ENCODE results near the gene DSC1.
A peak's percentile ranks its signal among the peaks of the same experiment; 100 is the strongest.

The DSC1 gene

GRCh38 chr18:31162825-31163435 is at the start of gene DSC1:
DSC1 (minus strand) TSS chr18:31162856; CDS start chr18:31162594, 262 bp downstream.
- DNase-seq (no peak), ATAC-seq (replicated peaks) (no peak)
- peaks cover 0 to 3% of the 10 kb centered on the region in 2 donors for H3K9me3 Mint-ChIP-seq
- no peak within 1 kb of the TSS for H3K27ac Mint-ChIP-seq
- no peak within 1 kb of the TSS for H3K4me3 Mint-ChIP-seq
- H3K36me3 Mint-ChIP-seq, result no peaks in the 10 kb centered on the region
- H3K4me1 Mint-ChIP-seq, result no peaks in the 10 kb centered on the region
- H3K27me3 Mint-ChIP-seq, result no peaks in the 10 kb centered on the region

GRCh38 chr18:31211047-31211446 is 48.4 kb upstream of the DSC1 start:
- no peak overlapping the region for H3K4me3 Mint-ChIP-seq
- H3K36me3 Mint-ChIP-seq, result no peaks in the 10 kb centered on the region
- DNase-seq, result no peak
- no peak overlapping the region for H3K27ac Mint-ChIP-seq
- peaks cover 4 to 6% of the 10 kb centered on the region in 2 donors for H3K9me3 Mint-ChIP-seq
- peaks cover 4 to 8% of the 10 kb centered on the region in 2 donors for H3K4me1 Mint-ChIP-seq
- no peak for ATAC-seq (replicated peaks)
- H3K27me3 Mint-ChIP-seq, result no peaks in the 10 kb centered on the region

- peaks cover 4 to 8% of the 10 kb centered on the region in 2 donors for H3K4me1 Mint-ChIP-seq
- DNase-seq, result no peak
These were observed 46.4 kb upstream of the DSC1 start for GRCh38 chr18:31209041-31209440.

GRCh38 chr18:31207391-31207790 is 44.7 kb upstream of the DSC1 start:
- H3K4me1 Mint-ChIP-seq, result peaks cover 4 to 8% of the 10 kb centered on the region in 2 donors
- peaks cover 0 to 6% of the 10 kb centered on the region in 2 donors for H3K27me3 Mint-ChIP-seq
- DNase-seq, result no peak
- H3K27ac Mint-ChIP-seq, result no peak overlapping the region
- no peaks in the 10 kb centered on the region for H3K36me3 Mint-ChIP-seq
- H3K9me3 Mint-ChIP-seq, result peaks cover 0 to 5% of the 10 kb centered on the region in 2 donors
- H3K4me3 Mint-ChIP-seq, result no peak overlapping the region
- ATAC-seq (replicated peaks), result no peak

More at GRCh38 chr18:31209041-31209440, 46.4 kb upstream of the DSC1 start:
- H3K27me3 Mint-ChIP-seq, result peaks cover 0 to 6% of the 10 kb centered on the region in 2 donors
- ATAC-seq (replicated peaks), result no peak
- H3K9me3 Mint-ChIP-seq, result peaks cover 0 to 5% of the 10 kb centered on the region in 2 donors
- no peak overlapping the region for H3K27ac Mint-ChIP-seq
- H3K4me3 Mint-ChIP-seq, result no peak overlapping the region
- no peaks in the 10 kb centered on the region for H3K36me3 Mint-ChIP-seq

GRCh38 chr18:31206787-31207381 is 44.2 kb upstream of the DSC1 start:
- Mint-ChIP-seq H3K27ac (no peak overlapping the region), H3K4me1 (peaks cover 4 to 8% of the 10 kb centered on the region in 2 donors), H3K4me3 (no peak overlapping the region), H3K36me3 (no peaks in the 10 kb centered on the region), H3K27me3 (peaks cover 0 to 6% of the 10 kb centered on the region in 2 donors), H3K9me3 (peaks cover 0 to 5% of the 10 kb centered on the region in 2 donors)
- ATAC-seq (replicated peaks) (peak; percentile 81 to 89), DNase-seq (peak; percentile 16)

GRCh38 chr18:31206071-31206470 is 43.4 kb upstream of the DSC1 start:
- ATAC-seq (replicated peaks) (no peak), DNase-seq (no peak)
- peaks cover 0 to 5% of the 10 kb centered on the region in 2 donors for H3K9me3 Mint-ChIP-seq
- peaks cover 0 to 6% of the 10 kb centered on the region in 2 donors for H3K27me3 Mint-ChIP-seq
- H3K4me3 Mint-ChIP-seq, result no peak overlapping the region
- H3K36me3 Mint-ChIP-seq, result no peaks in the 10 kb centered on the region
- peaks cover 4 to 8% of the 10 kb centered on the region in 2 donors for H3K4me1 Mint-ChIP-seq
- no peak overlapping the region for H3K27ac Mint-ChIP-seq

- ATAC-seq (replicated peaks) (no peak), DNase-seq (no peak)
- peaks cover 0 to 3% of the 10 kb centered on the region in 2 donors for H3K9me3 Mint-ChIP-seq
- H3K36me3 Mint-ChIP-seq, result no peaks in the 10 kb centered on the region
- no peak overlapping the region for H3K27ac Mint-ChIP-seq
- H3K27me3 Mint-ChIP-seq, result peaks cover 0 to 6% of the 10 kb centered on the region in 2 donors
- H3K4me1 Mint-ChIP-seq, result peaks cover 4 to 8% of the 10 kb centered on the region in 2 donors
- H3K4me3 Mint-ChIP-seq, result no peak overlapping the region
These were observed 42.6 kb upstream of the DSC1 start for GRCh38 chr18:31205273-31205672.

GRCh38 chr18:31204833-31205232 is 42.2 kb upstream of the DSC1 start:
- peaks cover 0 to 6% of the 10 kb centered on the region in 2 donors for H3K27me3 Mint-ChIP-seq
- DNase-seq (no peak), ATAC-seq (replicated peaks) (no peak)
- H3K36me3 Mint-ChIP-seq, result no peaks in the 10 kb centered on the region
- peaks cover 0 to 3% of the 10 kb centered on the region in 2 donors for H3K9me3 Mint-ChIP-seq
- no peak overlapping the region for H3K4me3 Mint-ChIP-seq
- peaks cover 4 to 8% of the 10 kb centered on the region in 2 donors for H3K4me1 Mint-ChIP-seq
- H3K27ac Mint-ChIP-seq, result no peak overlapping the region

- no peak for ATAC-seq (replicated peaks)
- Mint-ChIP-seq H3K36me3 (no peaks in the 10 kb centered on the region), H3K4me1 (peaks cover 4 to 8% of the 10 kb centered on the region in 2 donors), H3K27ac (no peak overlapping the region), H3K9me3 (peaks cover 0 to 3% of the 10 kb centered on the region in 2 donors), H3K27me3 (peaks cover 0 to 6% of the 10 kb centered on the region in 2 donors), H3K4me3 (no peak overlapping the region)
- no peak for DNase-seq
These were observed 41.5 kb upstream of the DSC1 start for GRCh38 chr18:31204166-31204565.

- peaks cover 4 to 8% of the 10 kb centered on the region in 2 donors for H3K4me1 Mint-ChIP-seq
- no peaks in the 10 kb centered on the region for H3K36me3 Mint-ChIP-seq
These were observed 41.1 kb upstream of the DSC1 start for GRCh38 chr18:31203794-31204148.

GRCh38 chr18:31203096-31203793 is 40.6 kb upstream of the DSC1 start:
- Mint-ChIP-seq H3K36me3 (no peaks in the 10 kb centered on the region), H3K4me1 (peaks cover 4 to 8% of the 10 kb centered on the region in 2 donors), H3K27me3 (peaks cover 0 to 6% of the 10 kb centered on the region in 2 donors), H3K9me3 (peaks cover 0 to 3% of the 10 kb centered on the region in 2 donors), H3K4me3 (no peak overlapping the region), H3K27ac (no peak overlapping the region)
- no peak for ATAC-seq (replicated peaks)
- no peak for DNase-seq

More at GRCh38 chr18:31203794-31204148, 41.1 kb upstream of the DSC1 start:
- DNase-seq, result no peak
- H3K27ac Mint-ChIP-seq, result no peak overlapping the region
- H3K27me3 Mint-ChIP-seq, result peaks cover 0 to 6% of the 10 kb centered on the region in 2 donors
- no peak for ATAC-seq (replicated peaks)
- H3K9me3 Mint-ChIP-seq, result peaks cover 0 to 3% of the 10 kb centered on the region in 2 donors
- no peak overlapping the region for H3K4me3 Mint-ChIP-seq

GRCh38 chr18:31199190-31199769 is 36.6 kb upstream of the DSC1 start:
- DNase-seq (no peak), ATAC-seq (replicated peaks) (no peak)
- no peaks in the 10 kb centered on the region for H3K36me3 Mint-ChIP-seq
- H3K4me3 Mint-ChIP-seq, result no peak overlapping the region
- H3K27ac Mint-ChIP-seq, result no peak overlapping the region
- H3K4me1 Mint-ChIP-seq, result no peaks in the 10 kb centered on the region
- H3K9me3 Mint-ChIP-seq, result peaks cover 2 to 3% of the 10 kb centered on the region in 2 donors
- H3K27me3 Mint-ChIP-seq, result no peaks in the 10 kb centered on the region

GRCh38 chr18:31197676-31198075 is 35.0 kb upstream of the DSC1 start:
- Mint-ChIP-seq H3K36me3 (no peaks in the 10 kb centered on the region), H3K27me3 (no peaks in the 10 kb centered on the region), H3K27ac (no peak overlapping the region), H3K9me3 (peaks cover 2 to 3% of the 10 kb centered on the region in 2 donors), H3K4me3 (no peak overlapping the region), H3K4me1 (no peaks in the 10 kb centered on the region)
- DNase-seq (no peak), ATAC-seq (replicated peaks) (no peak)

- ATAC-seq (replicated peaks) (no peak), DNase-seq (no peak)
- Mint-ChIP-seq H3K4me3 (no peak overlapping the region), H3K36me3 (no peaks in the 10 kb centered on the region), H3K4me1 (no peaks in the 10 kb centered on the region), H3K27me3 (no peaks in the 10 kb centered on the region), H3K9me3 (peaks cover 0 to 3% of the 10 kb centered on the region in 2 donors), H3K27ac (no peak overlapping the region)
These were observed 32.4 kb upstream of the DSC1 start for GRCh38 chr18:31195063-31195462.
